Occipital lobe (tissue), 2 donors: ENCODE data around the gene AP4M1. TPM values are rescaled to one million over a fixed set of nuclear protein-coding genes. Genes with fewer than 3 reads are reported as not detected.
A peak's percentile ranks its signal among the peaks of the same experiment; 100 is the strongest.

Source experiments
- DNase-seq: peaks from one replicate; lab custom pipeline; 2025; lab: John Stamatoyannopoulos, UW
- total RNA-seq: library from RNA; depleted of rRNA; stranded (reverse); fragments of >200 nt; gene quantifications from one replicate; pipeline ENCODE4 v1.2.3, GENCODE V29; 2014

Gene AP4M1
- total RNA-seq, 1 donor from 2014 or later, result 27.1 TPM

DNA sequence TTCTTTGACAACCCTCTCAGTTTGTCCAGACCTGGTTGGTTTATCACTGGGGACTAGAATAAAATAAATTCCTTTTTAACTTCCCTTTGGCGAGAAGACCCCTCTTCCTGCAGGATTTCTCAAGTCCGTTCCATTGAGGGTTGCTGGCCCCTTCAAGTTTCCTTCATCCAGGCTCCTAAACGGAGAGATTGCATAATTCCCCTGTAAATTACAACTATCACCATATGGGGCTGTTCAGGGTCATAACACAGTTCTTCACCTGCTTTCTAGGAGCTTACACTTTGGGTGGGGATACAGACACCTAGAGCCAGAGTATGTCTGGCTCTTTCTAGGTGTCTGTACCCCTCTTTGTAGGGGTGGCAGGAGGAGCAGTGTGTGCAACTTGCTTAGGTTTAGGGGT is 15.9 kb upstream of the AP4M1 start:
- DNase-seq, result no peak

GRCh38 chr7:100087055-100087750 is 14.2 kb upstream of the AP4M1 start:
- no peak for DNase-seq

- no peak for DNase-seq
These were observed 13.3 kb upstream of the AP4M1 start for GRCh38 chr7:100088095-100088620.

DNA sequence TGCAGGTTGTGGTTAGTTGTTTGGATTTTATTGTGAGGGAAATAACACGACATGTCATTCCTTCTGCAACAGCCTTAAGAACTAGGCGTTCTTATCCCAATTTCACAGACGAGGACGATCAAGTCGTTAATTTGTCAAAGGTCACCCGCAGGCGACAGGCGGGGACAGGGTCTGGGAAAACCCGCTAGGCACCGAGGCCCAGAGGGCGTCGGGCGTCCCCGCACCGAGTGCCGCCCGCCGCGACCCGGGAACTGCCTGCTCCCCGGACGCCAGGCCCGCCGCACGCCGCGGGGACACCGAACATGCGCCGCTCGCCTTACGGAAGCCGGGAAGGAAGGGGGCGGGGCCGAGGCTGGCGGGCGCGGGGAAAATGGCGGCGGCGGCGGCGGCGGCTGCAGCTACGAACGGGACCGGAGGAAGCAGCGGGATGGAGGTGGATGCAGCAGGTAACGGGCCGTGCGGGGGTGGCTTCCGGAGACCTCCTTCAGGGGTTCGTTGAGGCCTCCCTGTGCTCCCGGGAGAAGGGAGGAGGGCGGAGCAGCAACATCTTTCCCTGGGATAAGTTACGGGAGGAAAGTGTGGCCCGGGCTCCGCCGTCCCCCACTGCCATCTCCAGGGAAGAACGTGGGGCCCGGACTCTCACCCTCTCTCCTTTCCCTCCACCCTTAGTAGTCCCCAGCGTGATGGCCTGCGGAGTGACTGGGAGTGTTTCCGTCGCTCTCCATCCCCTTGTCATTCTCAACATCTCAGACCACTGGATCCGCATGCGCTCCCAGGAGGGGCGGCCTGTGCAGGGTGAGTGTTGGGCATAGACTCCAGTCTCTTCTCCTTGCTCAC is 12.6 kb upstream of the AP4M1 start, which contains the start of gene COPS6:
Gene COPS6 (plus strand): TSS at position 349 of the 837 bp plus-strand sequence. CDS start 22 bp downstream, at position 371.
- DNase-seq, result peak; percentile 77

- DNase-seq, result no peak
These were observed 11.8 kb upstream of the AP4M1 start for GRCh38 chr7:100089458-100090196.

GRCh38 chr7:100090527-100091410 is 10.7 kb upstream of the AP4M1 start:
- no peak for DNase-seq

DNA sequence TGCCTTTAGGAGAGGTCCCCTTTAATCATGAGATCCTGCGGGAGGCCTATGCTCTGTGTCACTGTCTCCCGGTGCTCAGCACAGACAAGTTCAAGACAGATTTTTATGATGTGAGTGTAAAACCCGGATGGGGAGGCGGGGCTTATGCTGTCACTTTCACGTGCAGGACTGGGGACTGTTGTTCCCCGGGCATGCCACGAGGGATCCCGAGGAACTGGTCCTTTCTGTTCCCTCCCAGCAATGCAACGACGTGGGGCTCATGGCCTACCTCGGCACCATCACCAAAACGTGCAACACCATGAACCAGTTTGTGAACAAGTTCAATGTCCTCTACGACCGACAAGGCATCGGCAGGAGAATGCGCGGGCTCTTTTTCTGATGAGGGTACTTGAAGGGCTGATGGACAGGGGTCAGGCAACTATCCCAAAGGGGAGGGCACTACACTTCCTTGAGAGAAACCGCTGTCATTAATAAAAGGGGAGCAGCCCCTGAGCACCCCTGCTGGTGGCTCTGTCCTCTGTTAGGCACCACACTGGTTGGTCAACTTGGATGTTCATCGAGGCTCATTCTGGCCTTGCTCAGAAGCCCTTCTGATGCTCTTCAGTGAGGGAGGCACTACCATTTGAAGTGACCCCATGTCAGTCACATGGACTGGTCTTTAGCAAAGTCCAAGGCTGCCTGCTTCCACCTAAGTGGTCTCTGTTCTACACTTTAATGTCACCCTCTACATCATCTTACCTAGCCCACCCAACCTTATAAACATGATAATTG is 9.8 kb upstream of the AP4M1 start:
- DNase-seq, result no peak

DNA sequence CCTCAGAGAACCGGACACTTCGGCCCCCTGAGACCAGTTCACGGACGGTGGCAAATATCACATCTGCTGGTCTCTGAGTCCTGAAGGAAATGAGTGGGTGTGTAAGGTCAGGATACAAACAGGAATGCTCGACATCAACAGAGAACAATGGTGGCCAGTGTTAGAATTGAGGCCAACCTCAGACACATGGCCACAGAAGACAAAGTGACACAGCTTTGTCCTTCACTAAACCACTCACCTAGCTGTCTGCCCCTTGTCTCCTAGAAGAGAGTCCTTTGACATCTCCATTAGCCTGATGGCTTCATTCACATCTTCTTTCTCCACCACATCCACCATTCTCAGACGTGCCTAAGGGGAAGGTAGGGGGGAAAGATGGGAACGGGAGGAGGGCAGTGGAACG is 8.4 kb upstream of the AP4M1 start:
- no peak for DNase-seq

DNA sequence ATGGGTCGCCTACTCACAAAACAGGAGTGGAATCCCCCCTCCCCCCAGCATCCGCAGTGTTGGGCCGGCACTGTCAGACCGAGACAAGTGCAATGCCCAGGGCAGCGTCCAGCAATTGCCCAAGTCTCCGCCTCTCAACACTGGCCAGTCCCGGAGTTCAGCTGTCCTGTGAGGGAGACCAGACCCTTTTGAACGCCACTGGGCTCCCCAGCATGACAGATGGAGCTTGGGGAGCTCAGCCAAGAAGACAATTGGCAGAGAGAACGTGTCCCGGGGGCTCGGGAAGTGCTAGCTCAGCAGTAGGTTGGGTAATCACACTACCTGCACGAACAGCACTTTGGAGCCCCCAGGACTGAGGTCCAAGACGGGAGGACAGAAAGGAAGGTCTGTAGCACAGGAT is 7.9 kb upstream of the AP4M1 start:
- DNase-seq, result no peak

- no peak for DNase-seq
These were observed 7.4 kb upstream of the AP4M1 start for GRCh38 chr7:100093925-100094486.

- DNase-seq, result no peak
These were observed 6.2 kb upstream of the AP4M1 start for GRCh38 chr7:100095289-100095688.

DNA sequence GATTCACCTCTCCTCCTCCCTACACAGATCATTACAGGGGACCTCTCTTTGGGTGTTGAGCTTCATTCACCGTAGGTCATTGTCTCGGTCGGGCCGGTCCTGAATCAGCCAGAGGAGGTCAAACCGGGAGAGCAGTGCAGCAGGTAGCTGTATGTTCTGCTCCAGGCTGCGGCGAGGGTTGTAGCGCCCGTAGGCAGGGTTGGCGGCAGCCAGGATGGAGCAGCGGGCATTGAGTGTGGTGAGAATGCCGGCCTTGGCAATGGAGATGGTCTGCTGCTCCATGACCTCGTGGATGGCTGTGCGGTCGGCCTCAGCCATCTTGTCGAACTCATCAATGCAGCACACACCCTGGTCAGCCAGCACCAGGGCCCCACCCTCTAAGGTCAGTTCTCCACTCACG is 5.7 kb upstream of the AP4M1 start:
- DNase-seq, result no peak

- DNase-seq, result no peak
These were observed 2.5 kb upstream of the AP4M1 start for GRCh38 chr7:100098913-100099312.

DNA sequence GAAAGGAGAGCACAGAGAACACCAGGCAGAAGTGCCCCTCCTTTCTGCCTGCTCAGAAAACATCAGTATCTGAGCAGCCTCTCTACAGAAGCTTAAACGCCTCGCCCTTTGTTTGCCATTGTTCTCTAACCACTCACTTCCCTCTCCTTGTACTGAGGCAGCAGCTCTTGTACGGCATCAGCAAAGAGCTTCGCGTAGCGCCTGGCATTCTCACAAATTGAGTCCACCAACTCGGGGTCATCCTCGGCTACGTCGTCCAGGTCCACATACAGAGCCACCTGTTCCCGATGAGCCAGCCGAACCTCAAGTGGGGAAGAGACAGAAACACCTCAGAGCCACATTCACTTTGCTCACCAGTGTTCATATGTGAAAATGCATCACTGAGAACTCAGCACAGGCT is 2.0 kb upstream of the AP4M1 start:
- no peak for DNase-seq

- peak; percentile 87 for DNase-seq
These were observed 925 bp upstream of the AP4M1 start for GRCh38 chr7:100100420-100101015.

GRCh38 chr7:100102950-100103840 is 1.8 kb downstream of the AP4M1 start:
- DNase-seq, result no peak

DNA sequence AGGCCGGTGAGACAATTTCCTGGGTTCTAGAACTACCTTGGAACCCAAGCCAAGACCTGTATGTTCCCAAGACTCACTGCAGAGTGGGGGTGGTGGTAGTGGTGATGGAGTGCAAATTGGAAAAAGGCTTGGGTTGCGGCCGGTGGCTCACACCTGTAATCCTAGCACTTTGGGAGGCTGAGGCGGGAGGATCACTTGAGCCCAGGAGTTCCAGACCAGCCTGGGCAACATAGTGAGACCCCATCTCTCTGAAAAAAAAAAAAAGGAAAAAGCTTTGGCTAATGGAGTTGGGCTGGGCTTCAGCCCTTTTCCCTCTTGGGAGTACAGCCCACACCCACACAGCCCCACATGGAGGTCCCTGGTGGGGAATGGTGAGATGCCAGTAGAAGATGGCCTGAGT is 4.1 kb downstream of the AP4M1 start:
- no peak for DNase-seq

GRCh38 chr7:100106633-100107032 is 5.2 kb downstream of the AP4M1 start:
- no peak for DNase-seq
